NCI-H2227 (cell line): ENCODE measurements around the gene TXNDC15.
"Not testable (repeated sequence)": the region's sequence is repeated elsewhere in the genome, so short reads cannot be mapped to it uniquely, and the experiment has no call there.

Experiments
- DNase-seq: peaks from one replicate; lab custom pipeline; 2025; ENCODE audit not compliant: unreplicated experiment; lab: John Stamatoyannopoulos, UW

Gene TXNDC15, protein sequence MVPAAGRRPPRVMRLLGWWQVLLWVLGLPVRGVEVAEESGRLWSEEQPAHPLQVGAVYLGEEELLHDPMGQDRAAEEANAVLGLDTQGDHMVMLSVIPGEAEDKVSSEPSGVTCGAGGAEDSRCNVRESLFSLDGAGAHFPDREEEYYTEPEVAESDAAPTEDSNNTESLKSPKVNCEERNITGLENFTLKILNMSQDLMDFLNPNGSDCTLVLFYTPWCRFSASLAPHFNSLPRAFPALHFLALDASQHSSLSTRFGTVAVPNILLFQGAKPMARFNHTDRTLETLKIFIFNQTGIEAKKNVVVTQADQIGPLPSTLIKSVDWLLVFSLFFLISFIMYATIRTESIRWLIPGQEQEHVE

GRCh38 chr5:134873987-134874830 lies at the start of gene TXNDC15:
TXNDC15 (plus strand) TSS chr5:134874371; CDS start chr5:134874428, 57 bp downstream.
- peak; percentile 86 for DNase-seq

GRCh38 chr5:134824681-134825080 lies 49.5 kb upstream of the TXNDC15 start:
- no peak for DNase-seq

DNA sequence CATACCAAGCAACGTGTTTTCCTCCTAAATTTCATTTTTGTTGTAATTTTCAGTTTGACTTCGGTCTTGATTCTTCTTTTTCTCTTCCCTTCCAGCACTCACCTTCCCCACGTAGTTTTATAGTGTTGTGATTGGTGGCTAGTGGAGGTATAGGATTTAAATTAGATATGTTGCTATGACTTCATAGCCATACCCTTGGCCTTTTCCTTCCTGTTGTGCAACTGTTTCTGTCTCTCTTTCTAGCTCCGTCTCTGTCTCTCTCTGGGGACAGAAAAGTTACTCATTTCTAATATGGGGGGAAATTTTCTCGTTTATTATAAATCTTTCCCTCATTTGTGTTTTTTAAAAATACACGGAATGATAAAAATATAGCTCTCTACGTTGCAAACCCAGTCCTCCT lies 49.0 kb upstream of the TXNDC15 start:
- DNase-seq, result no peak

GRCh38 chr5:134833340-134834032 lies 40.7 kb upstream of the TXNDC15 start:
- DNase-seq, result no peak

GRCh38 chr5:134835623-134836022 lies 38.5 kb upstream of the TXNDC15 start:
- DNase-seq, result no peak

DNA sequence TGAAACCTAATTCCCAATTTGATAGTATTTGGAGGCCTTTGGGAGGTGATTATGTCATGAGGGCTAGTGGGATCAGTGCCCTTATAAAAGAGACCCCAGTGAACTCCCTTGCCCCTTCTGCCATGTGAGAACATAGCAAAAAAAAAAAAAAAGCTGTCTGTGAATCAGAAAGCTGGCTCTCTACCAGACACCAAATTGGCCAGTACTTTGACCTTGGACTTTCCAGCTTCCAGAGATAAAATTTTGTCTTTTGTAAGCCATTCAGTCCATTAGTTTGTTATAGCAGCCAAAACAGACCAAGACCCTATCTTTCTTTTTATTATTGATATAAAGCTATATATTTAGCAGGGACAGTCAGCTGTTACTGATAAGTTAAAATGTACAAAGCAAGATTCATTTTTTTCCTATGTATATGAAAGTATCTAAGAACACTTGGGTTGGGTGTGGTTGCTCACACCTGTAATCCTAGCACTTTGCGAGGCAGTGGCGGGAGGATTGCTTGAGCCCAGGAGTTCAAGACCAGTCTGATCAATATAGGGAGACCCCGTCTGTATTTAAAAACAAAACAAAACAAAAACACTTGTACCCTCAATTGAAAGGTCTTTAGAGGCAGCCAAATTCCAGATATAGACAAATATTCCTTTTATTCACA lies 36.5 kb upstream of the TXNDC15 start:
- DNase-seq, result no peak

DNA sequence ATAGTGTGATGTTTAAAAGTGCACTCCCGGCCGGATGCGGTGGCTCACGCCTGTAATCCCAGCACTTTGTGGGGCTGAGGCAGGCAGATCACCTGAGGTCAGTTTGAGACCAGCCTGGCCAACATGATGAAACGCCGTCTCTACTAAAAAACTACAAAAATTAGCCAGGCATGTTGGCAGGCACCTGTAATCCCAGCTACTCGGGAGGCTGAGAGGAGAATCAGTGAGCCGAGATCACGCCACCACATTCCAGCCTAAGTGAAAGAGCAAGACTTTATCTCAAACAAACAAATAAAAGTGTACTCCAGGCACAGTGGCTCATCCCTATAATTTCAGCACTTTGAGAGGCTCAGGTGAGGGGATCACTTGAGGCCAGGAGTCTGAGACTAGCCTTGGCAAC lies 35.8 kb upstream of the TXNDC15 start:
- not testable (repeated sequence) for DNase-seq

- no peak for DNase-seq
These were observed 33.4 kb upstream of the TXNDC15 start for GRCh38 chr5:134840811-134841210.

GRCh38 chr5:134844252-134844651 lies 29.9 kb upstream of the TXNDC15 start:
- no peak for DNase-seq

GRCh38 chr5:134845335-134845851 lies 28.8 kb upstream of the TXNDC15 start:
- no peak for DNase-seq

- DNase-seq, result peak; percentile 93
These were observed 28.1 kb upstream of the TXNDC15 start, which contains the start of gene C5orf24 for GRCh38 chr5:134845852-134846640. C5orf24 (plus strand) TSS chr5:134845968; CDS start chr5:134854901, 8,933 bp downstream.

- DNase-seq, result no peak
These were observed 27.6 kb upstream of the TXNDC15 start for GRCh38 chr5:134846641-134846960.

GRCh38 chr5:134849434-134849933 lies 24.7 kb upstream of the TXNDC15 start:
- not testable (repeated sequence) for DNase-seq

DNA sequence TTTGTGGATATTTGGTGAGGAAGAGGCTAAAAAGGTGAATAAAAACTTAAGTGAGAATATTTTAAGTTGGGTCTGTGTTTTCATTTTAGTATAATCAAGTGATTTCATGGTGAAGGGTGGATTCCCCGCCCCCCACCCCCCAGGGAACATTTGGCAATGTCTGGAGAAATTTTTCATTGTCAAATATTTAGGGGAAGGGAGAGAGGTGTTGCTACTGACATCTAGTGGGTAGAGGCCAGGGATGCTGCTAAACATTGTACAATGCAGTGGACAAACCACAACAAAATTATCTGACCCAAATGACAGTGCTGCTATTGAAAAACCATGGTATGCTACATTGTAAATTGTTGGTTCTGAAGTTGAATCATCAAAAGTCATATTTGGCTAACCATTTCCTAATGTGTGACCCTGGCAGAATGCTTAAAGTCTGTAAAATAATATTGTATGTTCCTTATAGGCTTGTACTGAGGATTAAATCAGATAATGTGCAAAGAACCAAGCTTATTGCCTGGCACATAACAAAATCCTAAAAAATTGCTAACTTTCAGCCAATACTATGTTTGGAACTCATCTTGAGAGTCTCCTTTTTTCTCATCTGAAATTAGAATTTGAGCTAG lies 22.8 kb upstream of the TXNDC15 start:
- peak; percentile 5 for DNase-seq

DNA sequence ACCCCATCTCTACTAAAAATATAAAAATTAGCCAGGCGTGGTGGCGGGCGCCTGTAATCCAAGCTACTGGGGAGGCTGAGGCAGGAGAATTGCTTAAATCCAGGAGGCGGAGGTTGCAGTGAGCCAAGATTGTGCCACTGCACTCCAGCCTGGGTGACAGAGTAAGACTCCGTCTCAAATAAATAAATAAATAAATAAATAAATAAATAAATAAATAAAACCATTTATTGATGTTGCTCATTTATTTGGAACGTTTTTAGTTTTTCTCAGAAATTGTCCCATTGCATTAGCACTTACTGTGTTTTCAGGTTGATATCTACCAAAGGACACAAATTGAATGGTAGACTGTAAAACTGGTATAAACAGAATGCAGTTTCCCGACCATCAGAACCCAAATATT lies 17.7 kb upstream of the TXNDC15 start:
- DNase-seq, result not testable (repeated sequence)

- DNase-seq, result no peak
These were observed 16.8 kb upstream of the TXNDC15 start for GRCh38 chr5:134857401-134857800.

GRCh38 chr5:134864707-134865106 lies 9.5 kb upstream of the TXNDC15 start:
- DNase-seq, result no peak

- DNase-seq, result peak; percentile 45
These were observed 677 bp upstream of the TXNDC15 start for GRCh38 chr5:134873494-134873893.
